Activated CD4-positive, alpha-beta T cell treated with anti-CD3 and anti-CD28 coated beads, Interleukin-2, amount 50 U/mL, for 16 hours (primary cell): ENCODE data around the gene ZNF813.
"Not testable (repeated sequence)": the region's sequence is repeated elsewhere in the genome, so short reads cannot be mapped to it uniquely, and the experiment has no call there.

Experiments used
- DNase-seq: peaks from one replicate; pipeline ENCODE4 v3.0.0-alpha.2; 2020

ZNF813 gene

DNA sequence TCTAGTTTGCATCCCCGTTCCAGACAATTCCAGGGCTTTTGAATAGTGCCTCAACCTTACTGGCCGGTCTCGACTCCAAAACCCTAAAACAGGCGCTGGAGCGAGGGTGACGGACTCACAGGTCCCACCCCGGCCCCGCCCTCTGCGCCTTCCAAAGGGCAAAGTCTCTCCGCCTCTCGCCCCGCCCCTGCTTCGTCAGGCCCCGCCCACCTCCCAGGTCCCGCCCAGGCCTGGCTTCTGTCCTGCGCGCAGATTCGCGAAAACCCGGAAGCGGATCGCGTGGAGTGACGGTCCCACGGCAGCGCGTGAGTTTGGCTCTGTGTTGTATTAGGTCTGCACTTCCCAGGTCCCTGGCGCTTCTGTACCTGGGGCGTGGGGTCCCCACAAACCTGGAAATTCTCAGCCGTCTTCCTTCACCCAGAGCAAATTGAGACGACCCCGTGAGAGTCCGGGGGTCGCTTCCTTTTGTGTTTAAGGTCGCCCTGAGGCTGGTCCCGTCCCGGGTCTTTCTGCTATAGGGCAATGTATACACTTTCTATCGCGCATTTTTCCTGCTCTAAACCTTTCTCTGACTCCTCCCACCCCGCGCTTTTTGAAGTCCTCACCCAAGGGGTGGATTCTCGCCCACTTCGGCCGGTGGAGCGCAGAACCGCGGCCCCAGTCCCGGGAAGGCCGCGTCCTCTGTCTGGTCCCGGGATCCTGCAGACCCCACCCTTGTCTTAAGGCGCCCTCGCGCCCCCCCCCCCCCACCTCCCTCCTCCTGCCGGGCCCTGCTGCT is at the start of gene ZNF813:
Gene ZNF813 (plus strand): TSS at position 249 of the 778 bp plus-strand sequence. CDS start 16,090 bp downstream, outside the sequence.
- DNase-seq = peak; percentile 78

GRCh38 chr19:53420520-53421315 is 46.8 kb upstream of the ZNF813 start:
- not testable (repeated sequence) for DNase-seq

GRCh38 chr19:53422551-53422950 is 45.0 kb upstream of the ZNF813 start:
- no peak for DNase-seq

GRCh38 chr19:53423074-53423473 is 44.5 kb upstream of the ZNF813 start:
- DNase-seq = not testable (repeated sequence)

DNA sequence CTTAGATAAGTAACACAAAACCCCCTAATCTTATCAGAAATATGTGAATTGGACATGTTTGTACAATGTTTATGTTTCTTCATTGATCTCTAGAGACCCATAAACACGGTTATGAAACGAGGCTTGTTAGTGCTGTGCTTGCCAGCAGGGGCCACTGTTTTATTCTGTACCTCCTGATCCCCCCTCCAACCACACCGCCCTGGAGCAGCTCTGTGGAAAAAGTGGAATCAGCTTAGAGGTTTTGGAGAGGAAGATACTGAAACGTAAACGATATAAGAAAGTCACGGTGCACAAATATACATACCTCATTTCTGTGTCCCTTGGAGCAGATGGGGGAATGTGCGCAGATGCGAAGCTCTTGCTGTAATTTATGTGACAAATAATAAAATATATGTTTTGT is 43.9 kb upstream of the ZNF813 start:
- DNase-seq = not testable (repeated sequence)

DNA sequence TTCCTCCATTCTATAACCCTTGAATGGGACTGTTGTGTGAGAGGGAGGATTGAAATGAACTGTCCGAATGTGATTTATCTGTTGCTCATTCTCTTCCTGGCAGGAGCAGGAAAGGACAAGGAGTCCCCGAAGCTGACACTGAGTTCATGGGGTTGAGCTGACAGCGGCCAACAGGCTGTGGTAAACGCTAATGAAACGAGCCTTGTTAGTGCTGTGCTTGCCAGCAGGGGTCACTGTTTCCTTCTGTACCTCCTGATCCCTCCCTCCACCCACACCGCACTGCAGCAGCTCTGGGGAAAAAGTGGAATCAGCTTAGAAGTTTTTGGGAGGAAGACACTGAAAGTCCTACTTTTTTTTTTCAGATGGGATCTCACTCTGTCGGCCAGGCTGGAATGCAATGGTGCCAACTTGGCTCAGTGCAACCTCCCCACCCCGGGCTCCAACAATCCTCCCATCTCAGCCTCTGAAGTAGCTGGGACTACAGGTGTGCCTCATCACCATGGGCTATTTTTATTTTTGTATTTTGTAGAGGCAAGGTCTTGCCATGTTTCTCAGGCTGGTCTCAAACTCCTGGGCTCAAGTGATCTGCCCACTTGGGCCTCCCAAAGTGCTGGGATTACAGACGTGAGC is 42.5 kb upstream of the ZNF813 start:
- peak; percentile 55 for DNase-seq

DNA sequence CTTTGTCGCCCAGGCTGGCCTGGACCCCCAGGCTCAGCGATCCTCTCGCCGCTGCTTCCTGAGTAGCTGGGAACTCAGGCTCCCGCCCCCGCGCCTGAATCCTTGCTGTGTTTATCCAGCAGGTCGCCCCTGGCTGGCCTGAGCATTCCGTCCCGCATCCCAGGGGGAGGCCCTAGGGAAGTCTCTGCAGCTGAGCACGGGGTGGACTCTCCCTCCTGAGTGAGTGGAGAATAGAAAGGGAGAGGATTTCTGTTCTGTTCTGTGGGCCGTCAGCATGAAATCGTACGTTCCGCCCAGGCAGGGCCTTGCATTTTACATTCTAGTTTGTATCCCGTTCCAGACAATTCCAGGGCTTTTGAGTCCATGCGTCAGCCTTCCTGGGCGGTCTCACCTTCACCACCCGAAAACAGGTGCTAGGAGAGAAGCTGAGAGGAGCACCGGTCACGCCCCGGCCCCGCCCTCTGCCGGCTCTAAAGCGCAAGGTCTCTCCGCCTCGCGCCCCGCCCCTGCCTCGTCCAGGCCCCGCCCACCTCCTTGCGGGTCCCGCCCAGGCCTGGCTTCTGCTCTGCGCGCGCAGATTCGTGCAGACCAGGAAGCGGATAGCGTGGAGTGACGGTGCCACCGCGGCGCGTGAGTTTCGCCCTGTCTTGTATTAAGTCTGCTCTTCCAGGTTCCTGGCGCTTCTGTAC is 36.0 kb upstream of the ZNF813 start, which contains the start of gene ZNF761:
Gene ZNF761 (plus strand): TSS at position 586 of the 689 bp plus-strand sequence. CDS start 15,285 bp downstream, outside the sequence.
- peak; percentile 95 for DNase-seq

DNA sequence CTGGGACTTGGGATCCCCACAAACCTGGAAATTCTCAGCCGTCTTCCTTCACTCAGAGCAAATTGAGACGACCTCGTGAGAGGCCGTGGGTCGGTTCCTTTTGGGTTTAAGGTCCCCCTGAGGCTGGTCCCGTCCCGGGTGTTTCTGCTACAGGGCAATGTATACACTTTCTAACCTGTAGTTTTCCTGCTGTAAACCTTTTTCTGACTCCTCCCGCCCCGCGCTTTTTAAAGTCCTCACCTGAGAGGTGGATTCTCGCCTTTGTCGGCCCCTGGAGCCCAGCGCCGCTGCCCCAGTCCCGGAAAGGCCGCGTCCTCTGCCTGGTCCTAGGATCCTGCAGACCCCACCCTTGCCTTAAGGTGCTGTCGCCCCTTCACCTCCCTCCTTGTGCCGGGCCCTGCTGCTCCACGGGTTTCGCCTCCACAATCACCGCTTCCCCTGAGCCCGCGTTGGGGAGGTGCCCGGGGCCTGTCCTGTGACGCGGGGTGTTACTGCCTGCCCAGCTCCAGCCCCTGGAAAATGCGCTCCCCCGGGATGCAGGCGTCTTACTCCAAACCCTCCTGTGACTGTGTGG is 35.4 kb upstream of the ZNF813 start:
- DNase-seq = peak; percentile 1

DNA sequence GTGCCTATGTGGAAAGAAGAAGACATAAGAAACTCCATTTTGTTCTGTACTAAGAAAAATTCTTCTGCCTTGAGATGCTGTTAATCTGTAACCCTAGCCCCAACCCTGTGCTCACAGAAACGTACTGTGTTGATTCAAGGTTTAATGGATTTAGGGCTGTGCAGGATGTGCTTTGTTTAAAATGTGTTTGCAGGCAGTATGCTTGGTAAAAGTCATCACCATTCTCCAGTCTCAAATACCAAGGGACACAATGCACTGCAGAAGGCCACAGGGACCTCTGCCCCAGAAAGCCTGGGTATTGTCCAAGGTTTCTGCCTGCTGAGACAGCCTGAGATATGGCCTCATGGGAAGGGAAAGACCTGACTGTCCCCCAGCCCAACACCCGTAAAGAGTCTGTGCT is 23.7 kb upstream of the ZNF813 start:
- not testable (repeated sequence) for DNase-seq

- DNase-seq = not testable (repeated sequence)
Measured at GRCh38 chr19:53447196-53447595, 20.3 kb upstream of the ZNF813 start.

GRCh38 chr19:53455828-53456227 is 11.7 kb upstream of the ZNF813 start:
- no peak for DNase-seq

GRCh38 chr19:53460131-53460721 is 7.3 kb upstream of the ZNF813 start:
- not testable (repeated sequence) for DNase-seq

DNA sequence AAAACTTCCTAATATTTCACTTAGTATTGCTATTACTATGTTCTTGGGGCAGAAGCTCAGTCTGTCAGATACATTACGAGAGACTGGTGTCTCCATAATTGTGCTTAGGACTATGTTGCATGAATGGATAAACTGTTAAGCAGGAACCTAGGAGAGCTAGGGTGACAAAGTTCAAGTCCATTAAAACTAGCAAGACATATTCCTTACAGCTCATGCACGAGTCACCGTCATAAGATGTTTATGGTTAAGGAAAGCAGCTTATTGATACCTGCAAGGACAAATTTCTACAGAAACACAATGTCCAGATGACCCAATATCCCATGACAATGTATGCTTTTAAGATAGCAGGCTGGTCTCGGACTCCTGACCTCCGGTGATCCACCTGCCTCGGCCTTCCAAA is 5.7 kb upstream of the ZNF813 start:
- no peak for DNase-seq

GRCh38 chr19:53462861-53463260 is 4.7 kb upstream of the ZNF813 start:
- no peak for DNase-seq

GRCh38 chr19:53463263-53463662 is 4.3 kb upstream of the ZNF813 start:
- DNase-seq = no peak

DNA sequence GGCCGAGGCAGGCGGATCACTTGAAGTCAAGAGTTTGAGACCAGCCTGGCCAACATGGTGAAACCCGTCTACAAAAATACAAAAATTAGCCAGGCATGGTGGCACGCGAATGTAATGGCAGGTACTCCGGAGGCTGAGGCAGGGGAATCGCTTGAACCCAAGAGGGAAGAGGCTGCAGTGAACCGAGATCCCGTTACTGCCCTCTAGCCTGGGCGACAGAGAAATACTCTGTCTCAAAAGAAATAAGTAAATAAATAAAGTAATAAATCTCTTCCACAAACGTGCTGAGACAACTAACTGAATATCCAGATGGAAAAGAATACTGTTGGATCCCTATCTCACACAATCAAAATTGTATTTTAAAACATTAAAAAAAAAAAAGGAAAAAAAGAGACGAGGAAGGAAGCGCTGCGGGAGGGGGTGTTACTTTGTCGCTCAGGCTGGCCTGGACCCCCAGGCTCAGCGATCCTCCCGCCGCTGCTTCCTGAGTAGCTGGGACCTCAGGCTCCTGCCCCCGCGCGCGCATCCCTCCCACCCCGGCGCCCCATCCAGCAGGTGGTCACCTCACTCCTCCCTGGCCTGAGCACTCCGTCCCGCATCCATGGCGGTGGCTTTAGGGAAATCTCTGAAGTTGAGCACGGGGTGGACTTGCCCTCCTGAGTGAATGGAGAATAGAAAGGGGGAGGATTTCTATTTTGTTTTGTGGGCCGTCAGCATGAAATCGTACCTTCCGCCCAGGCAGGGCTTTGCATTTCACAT is 628 bp upstream of the ZNF813 start:
- DNase-seq = no peak

GRCh38 chr19:53468628-53469027 is 1.1 kb downstream of the ZNF813 start:
- not testable (repeated sequence) for DNase-seq

GRCh38 chr19:53471916-53472315 is 4.4 kb downstream of the ZNF813 start:
- DNase-seq = no peak

DNA sequence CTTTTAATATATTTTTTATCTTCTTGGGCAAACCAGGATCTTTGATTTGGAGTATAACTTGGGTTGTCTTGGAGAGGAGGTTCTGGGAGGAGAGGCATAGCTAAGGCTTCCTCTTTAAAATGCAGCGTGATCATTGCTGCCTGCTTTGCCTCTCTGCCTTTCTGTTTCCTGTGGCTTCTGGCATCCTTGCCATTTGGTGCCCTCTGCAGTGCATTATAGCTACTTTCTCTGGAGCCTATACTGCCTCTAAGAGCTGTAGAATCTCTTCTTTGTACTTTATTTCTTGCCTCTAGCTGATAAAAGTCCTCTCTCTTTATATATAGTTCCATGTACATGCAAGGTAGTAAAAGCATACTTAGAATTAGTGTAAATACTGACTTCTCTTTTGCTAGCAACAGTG is 7.3 kb downstream of the ZNF813 start:
- not testable (repeated sequence) for DNase-seq

GRCh38 chr19:53475470-53475869 is 7.9 kb downstream of the ZNF813 start:
- not testable (repeated sequence) for DNase-seq

- DNase-seq = not testable (repeated sequence)
Measured at GRCh38 chr19:53483751-53484150, 16.2 kb downstream of the ZNF813 start.
